BE2C (cell line): ENCODE measurements around the gene RNF141.

Experiments
- DNase-seq: peaks from one replicate; pipeline ENCODE4 v3.0.0-alpha.2; 2020
- H3K27me3 ChIP-seq: fragments of 250-450 bp; sonication (Bioruptor Pico); 2 replicates; pipeline ENCODE4 v1.5.1; 2020; ENCODE audit warnings: mild to moderate bottlenecking
- H3K36me3 ChIP-seq: fragments of 250-450 bp; sonication (Bioruptor Pico); 2 replicates; pipeline ENCODE4 v1.5.1; 2020; ENCODE audit warnings: mild to moderate bottlenecking
- H3K4me1 ChIP-seq: fragments of 250-450 bp; sonication (Bioruptor Pico); 2 replicates; pipeline ENCODE4 v1.5.1; 2020
- H3K4me3 ChIP-seq: 2 replicates; pipeline ENCODE4 v1.5.1; 2011; ENCODE audit warnings: low read depth, low read length
- H3K9me3 ChIP-seq: fragments of 250-450 bp; sonication (Bioruptor Pico); 2 replicates; pipeline ENCODE4 v1.5.1; 2020
- CTCF ChIP-seq: IDR thresholded peaks from 2 replicates; pipeline ENCODE4 v1.5.1; 2012; ENCODE audit warnings: mild to moderate bottlenecking, low read depth, low read length

RNF141 gene

GRCh38 chr11:10551845-10552352, 10.9 kb upstream of the RNF141 start:
- Histone ChIP-seq H3K4me1 (no peaks in the 10 kb centered on the region), H3K4me3 (no peak overlapping the region), H3K9me3 (no peaks in the 10 kb centered on the region), H3K27me3 (no peaks in the 10 kb centered on the region), H3K36me3 (no peaks in the 10 kb centered on the region)
- TF ChIP-seq CTCF, result no peak
- DNase-seq, result no peak

- no peak for TF ChIP-seq CTCF
- no peaks in the 10 kb centered on the region for H3K27me3 ChIP-seq
- H3K9me3 ChIP-seq, result no peaks in the 10 kb centered on the region
- no peaks in the 10 kb centered on the region for H3K36me3 ChIP-seq
- no peak for DNase-seq
- no peaks in the 10 kb centered on the region for H3K4me1 ChIP-seq
- no peak overlapping the region for H3K4me3 ChIP-seq
Measured at GRCh38 chr11:10551290-10551592, 10.3 kb upstream of the RNF141 start.

GRCh38 chr11:10550503-10551289, 9.7 kb upstream of the RNF141 start:
- DNase-seq, result no peak
- no peaks in the 10 kb centered on the region for H3K9me3 ChIP-seq
- H3K4me3 ChIP-seq, result no peak overlapping the region
- H3K36me3 ChIP-seq, result no peaks in the 10 kb centered on the region
- no peaks in the 10 kb centered on the region for H3K27me3 ChIP-seq
- no peaks in the 10 kb centered on the region for H3K4me1 ChIP-seq
- no peak for TF ChIP-seq CTCF

- Histone ChIP-seq H3K27me3 (no peaks in the 10 kb centered on the region), H3K4me3 (no peak overlapping the region), H3K4me1 (no peaks in the 10 kb centered on the region), H3K9me3 (no peaks in the 10 kb centered on the region), H3K36me3 (no peaks in the 10 kb centered on the region)
- no peak for TF ChIP-seq CTCF
- no peak for DNase-seq
Measured at GRCh38 chr11:10544491-10545465, 3.8 kb upstream of the RNF141 start.

GRCh38 chr11:10543782-10544181, 2.8 kb upstream of the RNF141 start:
- Histone ChIP-seq H3K27me3 (no peaks in the 10 kb centered on the region), H3K4me3 (no peak overlapping the region), H3K36me3 (no peaks in the 10 kb centered on the region), H3K4me1 (no peaks in the 10 kb centered on the region), H3K9me3 (no peaks in the 10 kb centered on the region)
- no peak for TF ChIP-seq CTCF
- no peak for DNase-seq

GRCh38 chr11:10542776-10543175, 1.8 kb upstream of the RNF141 start:
- no peak for DNase-seq
- Histone ChIP-seq H3K4me3 (no peak overlapping the region), H3K4me1 (no peaks in the 10 kb centered on the region), H3K9me3 (no peaks in the 10 kb centered on the region), H3K36me3 (no peaks in the 10 kb centered on the region), H3K27me3 (no peaks in the 10 kb centered on the region)
- no peak for TF ChIP-seq CTCF
